Activated T-cell treated with anti-CD3 and anti-CD28 coated beads, Interleukin-2, amount 50 U/mL, for 1 hour (primary cell): ENCODE results near the gene ADH1C.

Experiments
- DNase-seq: peaks from one replicate; pipeline ENCODE4 v3.0.0-alpha.2; 2020

Gene ADH1C

GRCh38 chr4:99293357-99293756, 59.2 kb downstream of the ADH1C start:
- DNase-seq, result no peak

- DNase-seq, result no peak
Measured at GRCh38 chr4:99290848-99291786, 61.4 kb downstream of the ADH1C start, which contains the start of gene ADH1A. Gene ADH1A (minus strand): TSS chr4:99290985. CDS start chr4:99290914, 71 bp downstream.
